HEK293T (cell line): ENCODE results near the gene RCAN1.

Experiments
- BHLHE40 ChIP-seq: fragments of 450-650 bp; IDR thresholded peaks from 2 replicates; pipeline ENCODE4 v1.6.1; 2016; ENCODE audit warnings: mild to moderate bottlenecking, moderate library complexity, borderline replicate concordance
- ELF4 ChIP-seq: fragments of 450-650 bp; IDR thresholded peaks from 2 replicates; pipeline ENCODE4 v1.6.1; 2017; ENCODE audit warnings: antibody characterized with exemption
- FOXA1 ChIP-seq: fragments of 450-650 bp; IDR thresholded peaks from 2 replicates; pipeline ENCODE4 v1.6.1; 2016; ENCODE audit warnings: mild to moderate bottlenecking
- FOXM1 ChIP-seq: fragments of 450-650 bp; IDR thresholded peaks from 2 replicates; pipeline ENCODE4 v1.6.1; 2017; ENCODE audit warnings: mild to moderate bottlenecking, borderline replicate concordance
- TARDBP ChIP-seq: fragments of 450-650 bp; IDR thresholded peaks from 2 replicates; pipeline ENCODE4 v1.6.1; 2016

DNA sequence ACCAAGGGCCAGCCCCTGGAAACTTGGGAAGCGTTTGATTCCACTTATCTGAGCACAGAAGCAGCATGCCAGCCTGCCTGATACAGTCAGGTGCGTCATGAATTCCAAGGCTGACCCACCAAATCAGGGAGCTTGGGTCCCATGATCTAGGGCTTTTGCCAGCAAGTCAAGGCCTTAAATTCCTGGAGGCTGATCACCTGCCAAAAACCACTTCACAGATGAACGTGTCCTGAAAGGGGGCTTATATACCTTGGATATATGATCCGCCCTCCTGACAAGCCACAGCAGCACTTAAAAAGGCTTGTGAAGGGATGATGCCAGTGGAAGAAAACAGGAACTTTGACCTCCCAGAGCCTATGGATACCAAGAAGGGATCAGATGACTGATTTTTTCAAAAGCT, 29.9 kb upstream of the RCAN1 start:
- no peak for TF ChIP-seq FOXM1
- no peak for TF ChIP-seq FOXA1
- no peak for TF ChIP-seq ELF4
- TF ChIP-seq TARDBP: no peak
- no peak for TF ChIP-seq BHLHE40
